ENCODE data around the gene PACRG. TPM values are rescaled to one million over a fixed set of nuclear protein-coding genes. Genes with fewer than 3 reads are reported as not detected.

Gene PACRG
- total RNA-seq, 1 experiment from 2014 or later: not detected

DNA sequence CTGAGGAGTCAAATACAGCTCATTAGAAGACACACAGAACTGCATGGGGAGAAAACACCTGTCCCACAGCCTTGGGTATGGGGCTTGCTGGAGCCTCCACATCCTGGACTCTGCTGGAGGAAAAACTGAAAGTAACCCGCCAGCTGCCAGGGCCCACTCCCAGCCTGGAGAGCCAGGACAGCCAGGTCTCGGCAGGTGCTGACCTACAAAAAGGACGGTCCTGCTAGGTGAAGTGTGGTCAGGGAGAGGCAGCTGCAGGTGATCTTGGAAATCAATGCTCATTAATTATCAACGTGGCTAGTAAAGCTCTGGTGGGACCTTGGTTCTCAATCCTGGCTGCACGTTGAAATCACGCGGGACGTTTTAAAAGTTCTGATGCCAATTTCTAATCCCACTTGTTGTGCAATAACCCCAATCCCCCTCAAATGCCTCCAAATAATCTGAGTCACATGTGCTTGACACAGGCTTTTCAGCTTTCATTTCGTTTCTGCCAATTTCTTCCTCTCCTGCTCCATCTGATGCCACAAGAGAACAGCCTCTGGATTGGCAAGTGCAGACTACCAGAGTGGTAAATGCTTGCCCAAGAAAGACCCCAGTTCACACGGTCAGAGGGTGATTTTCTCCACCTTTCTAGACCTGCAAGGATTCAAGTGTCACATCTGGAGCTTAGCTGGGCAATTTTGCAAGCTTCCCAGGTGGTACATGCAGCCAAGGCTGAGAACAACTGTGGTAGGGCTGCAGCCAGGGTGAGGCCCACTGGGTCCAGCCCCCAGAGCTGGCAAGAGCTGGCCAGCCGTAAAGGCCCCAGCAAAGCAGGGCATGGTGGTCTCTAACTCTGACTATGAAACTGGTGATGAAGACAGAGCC, 434.5 kb downstream of the PACRG start:
- POLR2A ChIA-PET: no interaction called here
- Histone ChIP-seq H3K27me3 (replicated peaks; ENCODE audit: control insufficient read depth, insufficient read depth, low read length) (0 out of 2 replicates have a peak, but pooled peaks cover 1% of the 10 kb centered on the region), H3K9me3 (no peaks in the 10 kb centered on the region), H3K36me3 (ENCODE audit: control insufficient read depth, insufficient read depth, low read length) (no peaks in the 10 kb centered on the region), H3K4me1 (no peaks in the 10 kb centered on the region), H3K4me3 (ENCODE audit: low read depth, low read length) (no peak overlapping the region)
- no TSS peak for BruUV-seq (replicated peaks)
- Mint-ChIP-seq H3K4me1 (ENCODE audit: low read depth, unreplicated experiment) (no peaks in the 10 kb centered on the region), H3K36me3 (ENCODE audit: insufficient read depth, unreplicated experiment) (no peaks in the 10 kb centered on the region), H3K27ac (ENCODE audit: unreplicated experiment) (no peak overlapping the region), H3K4me3 (ENCODE audit: unreplicated experiment) (no peak overlapping the region), H3K27me3 (ENCODE audit: insufficient read depth, unreplicated experiment) (peaks cover 13% of the 10 kb centered on the region), H3K9me3 (ENCODE audit: unreplicated experiment) (no peaks in the 10 kb centered on the region)
- intact Hi-C loops (cut with micrococcal nuclease; ENCODE audit: unreplicated experiment): no loop called here
- CTCF ChIA-PET: no interaction called here
- TF ChIP-seq, protein P1, sequence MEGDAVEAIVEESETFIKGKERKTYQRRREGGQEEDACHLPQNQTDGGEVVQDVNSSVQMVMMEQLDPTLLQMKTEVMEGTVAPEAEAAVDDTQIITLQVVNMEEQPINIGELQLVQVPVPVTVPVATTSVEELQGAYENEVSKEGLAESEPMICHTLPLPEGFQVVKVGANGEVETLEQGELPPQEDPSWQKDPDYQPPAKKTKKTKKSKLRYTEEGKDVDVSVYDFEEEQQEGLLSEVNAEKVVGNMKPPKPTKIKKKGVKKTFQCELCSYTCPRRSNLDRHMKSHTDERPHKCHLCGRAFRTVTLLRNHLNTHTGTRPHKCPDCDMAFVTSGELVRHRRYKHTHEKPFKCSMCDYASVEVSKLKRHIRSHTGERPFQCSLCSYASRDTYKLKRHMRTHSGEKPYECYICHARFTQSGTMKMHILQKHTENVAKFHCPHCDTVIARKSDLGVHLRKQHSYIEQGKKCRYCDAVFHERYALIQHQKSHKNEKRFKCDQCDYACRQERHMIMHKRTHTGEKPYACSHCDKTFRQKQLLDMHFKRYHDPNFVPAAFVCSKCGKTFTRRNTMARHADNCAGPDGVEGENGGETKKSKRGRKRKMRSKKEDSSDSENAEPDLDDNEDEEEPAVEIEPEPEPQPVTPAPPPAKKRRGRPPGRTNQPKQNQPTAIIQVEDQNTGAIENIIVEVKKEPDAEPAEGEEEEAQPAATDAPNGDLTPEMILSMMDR (IDR thresholded peaks at IDR 0.05; ENCODE audit: insufficient read depth in 1 of 2, low read depth in 1 of 2, low read length in 1 of 2, severe bottlenecking in 1 of 2, unreplicated experiment in 1 of 2): no peak
- DNase-seq: no peak

DNA sequence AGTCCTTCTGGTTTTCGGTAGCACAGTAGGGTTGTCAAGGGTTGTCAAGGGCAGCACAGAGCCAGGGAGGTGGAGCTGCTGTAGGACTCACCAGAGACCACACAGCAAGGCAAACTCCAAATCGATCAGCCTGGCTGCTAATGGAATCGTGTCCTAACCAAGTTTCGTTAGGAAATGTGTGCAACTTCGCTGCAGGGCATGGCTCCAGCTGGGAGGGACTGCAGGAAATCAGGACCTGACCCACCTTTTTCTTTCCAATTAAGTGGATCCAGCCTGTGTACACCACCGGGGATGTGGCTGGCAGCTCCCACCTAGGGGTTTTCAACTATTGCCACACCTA, 435.1 kb downstream of the PACRG start:
- CTCF ChIA-PET: no interaction called here
- Mint-ChIP-seq H3K4me3 (ENCODE audit: unreplicated experiment) (no peak overlapping the region), H3K27ac (ENCODE audit: unreplicated experiment) (no peak overlapping the region), H3K36me3 (ENCODE audit: insufficient read depth, unreplicated experiment) (no peaks in the 10 kb centered on the region), H3K9me3 (ENCODE audit: unreplicated experiment) (no peaks in the 10 kb centered on the region), H3K4me1 (ENCODE audit: low read depth, unreplicated experiment) (no peaks in the 10 kb centered on the region), H3K27me3 (ENCODE audit: insufficient read depth, unreplicated experiment) (peaks cover 11% of the 10 kb centered on the region)
- no peaks in the 10 kb centered on the region for H3K36me3 ChIP-seq (ENCODE audit: control insufficient read depth, insufficient read depth, low read length)
- no peaks in the 10 kb centered on the region for H3K4me1 ChIP-seq
- TF ChIP-seq, protein P1 (IDR thresholded peaks at IDR 0.05; ENCODE audit: insufficient read depth in 1 of 2, low read depth in 1 of 2, low read length in 1 of 2, severe bottlenecking in 1 of 2, unreplicated experiment in 1 of 2): no peak
- H3K27me3 ChIP-seq (replicated peaks; ENCODE audit: control insufficient read depth, insufficient read depth, low read length): 0 out of 2 replicates have a peak, but pooled peaks cover 1% of the 10 kb centered on the region
- intact Hi-C loops (cut with micrococcal nuclease; ENCODE audit: unreplicated experiment): no loop called here
- no peaks in the 10 kb centered on the region for H3K9me3 ChIP-seq
- DNase-seq: no peak
- BruUV-seq (replicated peaks): no TSS peak
- H3K4me3 ChIP-seq (ENCODE audit: low read depth, low read length): no peak overlapping the region
- POLR2A ChIA-PET: no interaction called here

DNA sequence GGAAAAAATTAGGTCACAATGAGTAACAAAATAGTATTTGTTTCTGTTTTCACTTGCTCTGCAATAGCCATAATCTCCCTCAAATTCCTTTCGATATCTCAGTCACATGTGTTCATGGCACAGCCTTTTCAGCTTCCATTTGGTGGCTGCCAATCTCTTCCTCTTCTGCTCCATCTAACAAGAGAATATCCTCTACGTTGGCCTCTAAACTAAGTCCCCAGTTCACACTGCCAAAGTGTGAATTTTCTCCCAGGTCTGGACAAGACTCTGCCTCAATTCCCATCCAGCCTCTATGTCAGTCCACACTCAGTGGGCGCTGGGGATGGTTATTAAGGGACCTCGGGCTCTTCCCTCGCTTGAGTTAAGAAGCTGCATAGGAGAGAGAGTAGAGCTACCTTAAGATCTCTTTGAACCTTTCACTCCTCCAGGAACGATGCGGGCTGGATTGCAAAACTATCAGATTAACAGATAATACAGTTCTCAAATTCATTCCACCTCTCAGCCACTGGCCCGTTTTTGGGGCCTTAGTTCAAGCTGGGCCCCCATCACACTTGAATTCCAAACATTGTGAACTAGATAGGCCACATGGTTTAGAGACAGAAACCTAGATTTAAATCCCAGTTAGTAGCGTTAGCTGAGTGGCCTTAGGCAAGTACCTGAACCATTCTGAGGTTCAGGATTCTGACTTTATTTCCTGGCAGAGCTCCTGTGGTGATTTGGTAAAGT, 436.6 kb downstream of the PACRG start:
- Histone ChIP-seq H3K4me3 (ENCODE audit: low read depth, low read length) (no peak overlapping the region), H3K27me3 (replicated peaks; ENCODE audit: control insufficient read depth, insufficient read depth, low read length) (0 out of 2 replicates have a peak, but pooled peaks cover 1% of the 10 kb centered on the region), H3K36me3 (ENCODE audit: control insufficient read depth, insufficient read depth, low read length) (no peaks in the 10 kb centered on the region), H3K4me1 (no peaks in the 10 kb centered on the region), H3K9me3 (no peaks in the 10 kb centered on the region)
- intact Hi-C loops (cut with micrococcal nuclease; ENCODE audit: unreplicated experiment): no loop called here
- H3K36me3 Mint-ChIP-seq (ENCODE audit: insufficient read depth, unreplicated experiment): peaks cover 4% of the 10 kb centered on the region
- H3K9me3 Mint-ChIP-seq (ENCODE audit: unreplicated experiment): no peaks in the 10 kb centered on the region
- no peak for DNase-seq
- POLR2A ChIA-PET: no interaction called here
- TF ChIP-seq, protein P1 (IDR thresholded peaks at IDR 0.05; ENCODE audit: insufficient read depth in 1 of 2, low read depth in 1 of 2, low read length in 1 of 2, severe bottlenecking in 1 of 2, unreplicated experiment in 1 of 2): no peak
- no peak overlapping the region for H3K27ac Mint-ChIP-seq (ENCODE audit: unreplicated experiment)
- no TSS peak for BruUV-seq (replicated peaks)
- CTCF ChIA-PET: no interaction called here
- H3K4me3 Mint-ChIP-seq (ENCODE audit: unreplicated experiment): no peak overlapping the region
- peaks cover 7% of the 10 kb centered on the region for H3K27me3 Mint-ChIP-seq (ENCODE audit: insufficient read depth, unreplicated experiment)
- H3K4me1 Mint-ChIP-seq (ENCODE audit: low read depth, unreplicated experiment): no peaks in the 10 kb centered on the region

Data from Caco-2 (cell line).